Cardiac septum (tissue), 1 donor: ENCODE data around the gene PLSCR5. TPM values are rescaled to one million over a fixed set of nuclear protein-coding genes. Genes with fewer than 3 reads are reported as not detected.

ENCODE experiments used
- DNase-seq: peaks from one replicate; pipeline ENCODE4 v3.0.0-alpha.2; 2020; ENCODE audit warnings: low spot score
- intact Hi-C: fragments of 100-400 bp; cut with DNase I; formaldehyde crosslinking; loops from one replicate; pipeline ENCODE4 v1.14.0; 2022
- total RNA-seq: library from RNA; stranded (reverse); fragmentation: NEBNext Ultra II Directional; extraction: Animal tissue kit (Norgen Biotek cat#: 25700); gene quantifications from one replicate; pipeline ENCODE4 v1.2.1, GENCODE V29; 2021
- donor health status: DM: no; HTN: no; CAD: no.

Gene PLSCR5
- total RNA-seq, 1 donor from 2014 or later, result not detected

DNA sequence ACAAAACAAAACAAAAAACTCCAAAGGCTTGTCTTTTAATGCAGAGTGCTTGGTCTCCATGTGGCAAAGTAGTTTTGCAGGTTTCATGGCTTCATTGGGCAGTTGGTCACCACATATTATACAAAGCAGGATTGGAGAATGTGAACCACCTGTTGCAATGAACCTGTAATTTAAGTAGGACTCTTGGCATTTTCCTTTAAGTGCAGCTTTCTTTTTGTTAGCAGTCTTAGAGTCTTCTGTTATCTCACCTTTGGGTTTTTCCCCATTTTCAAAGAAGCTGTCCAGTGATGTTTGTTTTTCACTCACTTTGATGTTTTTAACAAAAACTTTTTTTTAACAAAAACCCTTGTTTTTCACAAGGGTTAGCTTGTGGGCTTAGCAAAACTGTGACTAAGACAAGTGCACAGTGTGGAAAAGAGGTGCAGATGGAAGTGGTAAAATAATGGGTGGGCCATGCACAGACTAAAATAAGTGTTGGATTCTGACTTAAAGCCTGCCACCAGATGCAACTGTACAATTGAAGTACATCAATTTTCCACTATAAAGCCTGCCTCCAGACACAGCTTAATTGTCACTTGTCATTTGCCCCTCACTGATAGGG lies 57.8 kb downstream of the PLSCR5 start:
- intact Hi-C loops, result loop anchor here (10.0 kb wide), 1 partner anchor 213 kb away; no protein-coding TSS in a partner anchor
- no peak for DNase-seq

DNA sequence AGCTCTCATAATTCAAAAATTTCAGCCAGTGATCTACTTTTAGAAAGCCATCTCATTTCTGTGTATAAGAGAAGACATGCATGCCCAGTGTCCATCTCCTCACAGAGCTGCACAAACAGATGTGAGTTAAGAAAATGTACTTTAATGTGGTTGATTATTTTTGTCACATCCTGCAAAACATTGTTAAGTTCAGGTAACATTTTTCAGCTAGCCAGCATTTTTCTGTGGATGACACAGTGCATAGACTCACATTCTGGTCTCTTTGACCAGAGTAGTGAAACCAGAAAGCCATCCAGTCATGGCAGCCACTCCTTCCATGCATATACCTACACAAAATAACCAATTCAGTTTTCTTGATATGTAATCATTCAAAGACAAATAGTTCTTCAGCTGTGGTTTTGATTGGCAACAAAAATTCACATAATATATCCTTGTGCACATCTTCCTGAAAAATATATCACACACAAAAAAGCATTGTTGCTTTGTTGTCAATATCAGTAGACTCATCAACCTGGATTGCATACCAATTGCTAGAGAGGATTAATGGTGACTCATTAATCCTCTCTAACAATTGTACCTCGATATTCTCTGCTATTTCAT lies 58.7 kb downstream of the PLSCR5 start:
- no peak for DNase-seq
- intact Hi-C loops, result loop anchor here (10.0 kb wide), 1 partner anchor 212 kb away; no protein-coding TSS in a partner anchor

DNA sequence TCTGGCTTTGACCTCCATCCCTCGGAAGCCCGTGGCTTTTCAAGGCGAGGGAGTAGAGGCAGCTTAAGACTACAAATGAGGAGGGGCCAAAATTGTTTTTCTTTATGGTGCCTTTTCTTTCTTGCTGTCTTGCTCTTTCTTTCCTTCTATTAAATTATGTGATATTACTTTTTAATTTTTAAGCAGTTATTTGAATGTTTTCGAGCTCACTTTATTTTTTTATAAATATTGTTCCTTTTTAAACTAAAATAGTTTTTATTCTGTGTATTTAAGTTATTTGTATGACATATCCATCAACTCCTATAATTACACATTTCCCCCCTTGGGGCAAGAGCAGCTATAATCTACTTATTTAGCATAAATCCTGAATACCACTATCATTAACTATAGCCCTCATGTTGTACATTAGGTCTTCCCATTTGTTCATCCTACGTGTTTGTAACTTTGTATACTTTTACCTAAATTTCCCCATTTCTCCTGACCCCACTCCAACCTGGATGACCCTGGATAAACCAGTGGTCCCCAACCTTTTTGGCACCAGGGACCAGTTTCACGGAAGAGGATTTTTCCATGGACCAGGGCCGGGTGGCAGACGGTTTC lies 60.1 kb downstream of the PLSCR5 start:
- no peak for DNase-seq
- intact Hi-C loops, result loop anchor here (1.0 to 10.0 kb wide), 2 partner anchors 39 to 210 kb away; no protein-coding TSS in a partner anchor

DNA sequence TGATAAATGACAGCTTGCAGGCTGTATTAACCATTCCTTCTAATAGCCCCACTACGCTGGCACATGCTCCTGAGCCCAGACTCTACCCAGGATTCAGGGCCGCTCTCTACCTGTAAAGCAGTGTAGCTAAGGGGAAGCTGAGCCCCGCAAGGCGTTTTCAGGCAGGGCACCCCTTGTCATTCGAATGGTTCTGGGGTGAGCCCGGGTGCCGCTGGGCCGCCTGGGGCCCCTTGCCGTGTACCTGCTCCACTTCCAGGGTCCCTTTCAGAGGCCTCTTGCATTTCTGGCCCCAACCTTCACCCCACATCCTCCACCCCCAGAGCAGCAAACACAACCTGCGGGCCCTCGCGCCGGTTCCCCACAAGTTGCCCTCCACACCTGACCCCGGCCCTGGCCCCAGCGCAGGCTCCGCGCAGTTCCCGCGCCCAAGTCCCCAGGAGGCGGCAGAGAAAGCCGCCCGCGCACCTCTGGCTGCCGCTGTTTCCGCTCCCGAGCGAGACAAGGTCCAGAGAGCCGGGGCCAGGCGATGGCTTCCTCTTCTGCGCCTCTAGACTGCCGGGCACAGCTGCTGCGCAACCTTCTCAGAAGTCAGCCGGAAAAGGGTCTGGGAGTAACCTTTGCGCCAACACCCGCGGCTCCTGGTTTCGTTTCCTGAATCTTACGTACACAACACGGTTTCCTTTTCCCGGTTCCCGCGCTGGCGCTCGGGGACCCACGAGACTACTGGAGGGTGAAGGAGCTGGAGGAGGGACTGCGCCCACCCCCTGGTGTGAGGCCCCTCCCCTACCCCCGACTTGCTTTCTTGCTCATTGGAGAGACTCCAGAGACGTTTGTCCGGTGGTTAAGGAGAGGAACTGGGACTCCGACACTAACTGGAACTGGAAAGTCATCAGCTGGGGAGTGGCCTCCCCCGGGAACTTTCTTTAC lies 60.9 kb downstream of the PLSCR5 start, which contains the start of gene PLSCR1:
TSS of gene PLSCR1 (minus strand) at position 606 of the 927 bp plus-strand sequence. CDS start 8,055 bp downstream, outside the sequence.
- intact Hi-C loops, result loop anchor here (1.0 to 10.0 kb wide), 2 partner anchors 38 to 209 kb away; no protein-coding TSS in a partner anchor
- peak; percentile 96 for DNase-seq

GRCh38 chr3:146543461-146544001 lies 61.6 kb downstream of the PLSCR5 start:
- intact Hi-C loops, result loop anchor here (1.0 to 10.0 kb wide), 2 partner anchors 37 to 209 kb away; no protein-coding TSS in a partner anchor
- no peak for DNase-seq

DNA sequence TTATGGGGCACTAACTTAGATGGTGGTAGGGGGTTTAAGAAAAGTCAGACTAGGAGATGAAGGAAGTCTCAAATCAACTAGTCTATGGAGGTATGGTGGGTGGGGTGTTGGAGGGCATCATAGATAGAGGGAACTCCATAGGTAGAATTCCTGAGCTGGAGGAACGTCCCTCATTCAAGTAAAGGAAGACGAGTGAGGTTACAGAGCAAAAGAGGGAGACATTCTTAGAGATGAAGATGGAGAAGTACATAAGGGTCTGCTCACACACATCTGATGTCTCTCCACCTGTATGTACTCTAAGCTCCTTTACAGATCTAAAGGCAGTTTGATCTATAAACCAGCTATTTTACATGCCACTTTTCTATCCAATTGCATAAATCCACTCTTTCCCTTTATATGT lies 62.2 kb downstream of the PLSCR5 start:
- no peak for DNase-seq
- intact Hi-C loops, result loop anchor here (10.0 kb wide), 1 partner anchor 208 kb away; no protein-coding TSS in a partner anchor

DNA sequence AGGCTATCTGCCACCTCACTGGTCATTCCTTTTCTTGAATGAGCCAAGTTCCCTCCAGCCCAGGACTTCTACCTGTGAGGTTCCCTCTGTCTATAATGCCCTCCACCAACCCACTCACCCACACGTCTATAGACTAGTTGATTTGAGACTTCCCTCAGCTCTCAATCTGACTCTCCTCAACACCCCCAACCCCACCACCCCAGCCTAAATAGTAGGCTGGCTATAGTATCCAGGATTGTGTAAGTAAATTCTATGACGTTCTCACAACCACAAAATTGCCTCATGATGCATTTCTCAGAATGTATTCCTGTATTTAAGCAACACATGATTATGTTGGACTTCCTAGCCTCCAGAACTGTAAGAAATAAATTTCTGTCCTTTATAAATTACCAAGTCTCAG lies 63.0 kb downstream of the PLSCR5 start:
- intact Hi-C loops, result loop anchor here (10.0 kb wide), 1 partner anchor 207 kb away; no protein-coding TSS in a partner anchor
- DNase-seq, result no peak

DNA sequence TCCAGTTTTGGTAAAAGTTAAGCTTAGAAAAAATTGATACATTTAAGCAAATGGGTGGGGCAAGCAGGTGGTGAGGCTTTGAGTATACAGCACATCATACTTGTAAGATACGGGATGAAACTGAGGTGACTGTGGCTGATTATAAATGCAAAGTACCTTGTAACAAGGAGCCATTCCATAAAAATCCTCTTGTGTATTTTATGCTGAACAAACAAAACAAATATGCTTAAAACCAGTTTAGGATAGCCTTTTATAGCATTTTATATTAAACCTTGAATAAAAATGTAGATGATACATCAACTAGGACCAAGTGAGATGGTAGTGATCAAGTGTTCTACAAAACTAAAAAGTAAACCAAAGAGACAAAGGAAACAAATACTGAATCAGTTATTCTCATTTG lies 64.2 kb downstream of the PLSCR5 start:
- intact Hi-C loops, result loop anchor here (10.0 kb wide), 1 partner anchor 206 kb away; no protein-coding TSS in a partner anchor
- DNase-seq, result no peak

- intact Hi-C loops, result loop anchor here (10.0 kb wide), 1 partner anchor 205 kb away; no protein-coding TSS in a partner anchor
Observed at GRCh38 chr3:146540236-146540635, 64.9 kb downstream of the PLSCR5 start.

GRCh38 chr3:146539315-146539714 lies 65.8 kb downstream of the PLSCR5 start:
- intact Hi-C loops, result no loop called here
- no peak for DNase-seq

More at GRCh38 chr3:146540236-146540635, 64.9 kb downstream of the PLSCR5 start:
- no peak for DNase-seq

- DNase-seq, result no peak
- intact Hi-C loops, result no loop called here
Observed at GRCh38 chr3:146537603-146538002, 67.5 kb downstream of the PLSCR5 start.

- no peak for DNase-seq
- intact Hi-C loops, result no loop called here
Observed at GRCh38 chr3:146536681-146537080, 68.5 kb downstream of the PLSCR5 start.

Other genes with a start within 250 kb of the PLSCR5 start
- 0.48 TPM for gene PLSCR2, start 135.8 kb downstream of the PLSCR5 start, total RNA-seq
- gene PLSCR1, start 60.7 kb downstream of the PLSCR5 start, total RNA-seq, result 43.5 TPM